Umbilical cord (tissue), 2 donors: ENCODE data around the gene NIPAL3. TPM values are rescaled to one million over a fixed set of nuclear protein-coding genes. Genes with fewer than 3 reads are reported as not detected.
"Not testable (repeated sequence)": the region's sequence is repeated elsewhere in the genome, so short reads cannot be mapped to it uniquely, and the experiment has no call there.

ENCODE experiments used
- DNase-seq: peaks from one replicate; pipeline ENCODE4 v3.0.0-alpha.2; 2015; ENCODE audit warnings: low spot score
- total RNA-seq: library from RNA; depleted of rRNA; stranded (reverse); fragments of >200 nt; gene quantifications from one replicate; pipeline ENCODE4 v1.2.3, GENCODE V29; 2014; ENCODE audit warnings: low replicate concordance; ENCODE audit not compliant: insufficient read depth

NIPAL3 gene
- total RNA-seq, 1 donor from 2014 or later: 24.6 TPM

- no peak for DNase-seq
These were observed 5.9 kb downstream of the NIPAL3 start for GRCh38 chr1:24421502-24421901.

- DNase-seq: no peak
These were observed 8.6 kb downstream of the NIPAL3 start for GRCh38 chr1:24424207-24424606.

GRCh38 chr1:24424990-24425389 lies 9.4 kb downstream of the NIPAL3 start:
- DNase-seq: no peak

- DNase-seq: no peak
These were observed 9.8 kb downstream of the NIPAL3 start for GRCh38 chr1:24425441-24425840.

GRCh38 chr1:24425922-24426321 lies 10.3 kb downstream of the NIPAL3 start:
- no peak for DNase-seq

- no peak for DNase-seq
These were observed 11.3 kb downstream of the NIPAL3 start for GRCh38 chr1:24426744-24427544.

GRCh38 chr1:24427545-24427862 lies 11.9 kb downstream of the NIPAL3 start:
- no peak for DNase-seq

GRCh38 chr1:24435782-24436365 lies 20.3 kb downstream of the NIPAL3 start:
- no peak for DNase-seq

GRCh38 chr1:24437631-24438396 lies 22.2 kb downstream of the NIPAL3 start:
- no peak for DNase-seq

- DNase-seq: peak; percentile 21
These were observed 22.9 kb downstream of the NIPAL3 start for GRCh38 chr1:24438423-24438901.

- DNase-seq: no peak
These were observed 24.8 kb downstream of the NIPAL3 start for GRCh38 chr1:24440436-24440835.

GRCh38 chr1:24441480-24441879 lies 25.9 kb downstream of the NIPAL3 start:
- DNase-seq: no peak

- no peak for DNase-seq
These were observed 26.5 kb downstream of the NIPAL3 start for GRCh38 chr1:24441996-24442668.

- DNase-seq: no peak
These were observed 27.2 kb downstream of the NIPAL3 start for GRCh38 chr1:24442764-24443163.

- peak; percentile 51 for DNase-seq
These were observed 27.6 kb downstream of the NIPAL3 start for GRCh38 chr1:24443241-24443656.

GRCh38 chr1:24446446-24446845 lies 30.8 kb downstream of the NIPAL3 start:
- DNase-seq: not testable (repeated sequence)

GRCh38 chr1:24450316-24450715 lies 34.7 kb downstream of the NIPAL3 start:
- peak; percentile 65 for DNase-seq

GRCh38 chr1:24450857-24451397 lies 35.3 kb downstream of the NIPAL3 start:
- no peak for DNase-seq

GRCh38 chr1:24451746-24452145 lies 36.1 kb downstream of the NIPAL3 start:
- no peak for DNase-seq

GRCh38 chr1:24452922-24453485 lies 37.4 kb downstream of the NIPAL3 start:
- DNase-seq: peak; percentile 72

- DNase-seq: no peak
These were observed 39.1 kb downstream of the NIPAL3 start for GRCh38 chr1:24454673-24455072.
